NOMO-1 (cell line): ENCODE results near the gene TIE1.

Experiments used
- DNase-seq, 2 experiments: peaks; one replicate each; lab custom pipeline; 2025; ENCODE audit not compliant: unreplicated experiment in 2 of 2; lab: John Stamatoyannopoulos, UW

The TIE1 gene

DNA sequence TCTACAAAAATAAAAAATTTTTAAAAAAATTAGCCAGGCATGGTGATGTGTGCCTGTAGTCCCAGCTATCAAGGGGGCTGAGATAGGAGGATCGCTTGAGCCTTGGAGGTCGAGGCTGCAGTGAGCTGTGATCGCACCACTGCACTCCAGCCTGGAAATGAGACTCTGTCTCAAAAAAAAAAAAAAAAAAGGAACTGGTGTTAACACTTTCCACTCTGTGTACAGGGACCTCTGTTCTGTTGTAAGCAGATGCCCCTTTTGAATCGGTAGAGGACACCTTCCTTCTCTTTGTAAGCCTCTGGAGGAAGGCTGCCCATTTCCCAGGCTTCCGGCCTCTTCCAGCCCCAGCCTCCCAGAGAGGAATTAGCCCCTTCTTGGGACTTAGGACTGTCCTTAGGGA, 8.1 kb upstream of the TIE1 start:
- DNase-seq, result no peak

DNA sequence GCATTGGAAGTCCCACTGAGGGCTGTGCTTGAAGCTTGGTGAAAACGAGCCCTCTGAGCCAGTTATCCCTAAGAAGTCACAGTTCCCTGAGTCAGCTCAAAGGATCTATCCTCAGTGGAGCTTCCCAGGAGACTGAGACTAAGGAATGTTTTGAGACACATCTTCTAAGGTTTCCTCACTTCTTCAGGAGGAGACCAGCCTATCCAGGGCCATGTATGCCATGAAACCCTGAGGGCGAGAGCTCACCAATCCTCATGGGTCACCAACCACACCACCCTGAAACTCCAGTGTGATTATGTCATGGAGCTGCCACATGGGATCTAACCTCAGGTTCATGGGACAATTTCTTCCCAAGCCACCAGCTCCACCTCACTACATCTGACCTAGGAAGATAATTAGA, 7.6 kb upstream of the TIE1 start:
- DNase-seq, result no peak

DNA sequence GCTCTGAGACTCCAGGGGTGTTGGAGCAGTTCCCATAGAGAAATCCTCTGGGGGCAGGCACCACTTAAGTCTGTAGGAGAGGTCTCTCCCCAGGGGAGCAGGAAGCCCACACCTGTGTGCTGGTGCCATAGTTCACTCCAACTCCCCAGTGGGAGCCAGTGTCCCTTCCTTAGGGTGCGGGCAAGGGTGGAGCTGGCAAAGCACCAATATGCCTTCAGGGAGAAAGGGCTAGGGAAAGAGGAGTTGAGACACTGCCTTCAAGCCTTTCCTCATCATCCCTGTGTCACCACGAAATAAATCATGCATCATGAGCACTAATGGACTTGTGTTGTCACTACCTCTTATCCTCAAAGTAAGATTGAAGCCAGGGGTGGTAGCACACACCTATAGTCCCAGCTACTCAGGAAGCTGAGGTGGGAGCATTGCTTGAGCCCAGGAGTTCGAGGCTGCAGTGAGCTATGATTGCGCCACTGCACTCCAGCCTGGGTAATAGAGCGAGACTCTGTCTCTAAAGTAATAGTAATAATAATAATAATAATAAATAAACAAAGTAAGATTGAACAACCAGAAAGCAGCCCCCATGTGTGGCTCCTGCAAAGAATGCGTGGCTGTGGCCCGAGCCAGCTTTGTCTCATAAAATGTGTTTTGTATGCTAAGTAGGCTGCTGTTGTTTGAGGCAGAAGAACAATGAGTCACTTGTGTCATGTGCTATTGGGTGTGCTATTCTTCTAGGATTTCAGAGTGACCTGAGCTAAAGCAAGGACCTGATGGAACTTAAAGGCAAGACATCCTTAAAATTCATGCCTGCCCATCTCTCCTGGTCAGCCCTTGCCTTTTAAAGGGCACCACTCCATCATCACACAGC, 6.7 kb upstream of the TIE1 start:
- DNase-seq, result no peak

DNA sequence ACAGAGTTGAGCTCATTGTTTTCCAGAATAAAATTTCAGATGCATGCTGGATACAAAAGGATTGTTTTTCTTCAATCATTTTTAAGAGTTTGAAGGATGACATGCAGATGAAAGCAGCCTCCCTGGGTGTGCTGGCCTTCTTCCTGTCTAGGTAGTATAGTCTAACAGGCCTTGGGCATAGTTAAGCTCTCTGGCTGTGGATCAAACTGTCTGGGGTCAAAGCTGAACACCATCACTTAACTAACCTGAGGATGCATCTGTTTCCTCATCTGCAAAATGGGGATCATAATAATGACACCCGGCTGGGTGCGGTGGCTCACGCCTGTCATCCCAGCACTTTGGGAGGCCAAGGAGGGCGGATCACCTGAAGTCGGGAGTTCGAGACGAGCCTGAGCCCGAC, 6.0 kb upstream of the TIE1 start:
- no peak for DNase-seq

DNA sequence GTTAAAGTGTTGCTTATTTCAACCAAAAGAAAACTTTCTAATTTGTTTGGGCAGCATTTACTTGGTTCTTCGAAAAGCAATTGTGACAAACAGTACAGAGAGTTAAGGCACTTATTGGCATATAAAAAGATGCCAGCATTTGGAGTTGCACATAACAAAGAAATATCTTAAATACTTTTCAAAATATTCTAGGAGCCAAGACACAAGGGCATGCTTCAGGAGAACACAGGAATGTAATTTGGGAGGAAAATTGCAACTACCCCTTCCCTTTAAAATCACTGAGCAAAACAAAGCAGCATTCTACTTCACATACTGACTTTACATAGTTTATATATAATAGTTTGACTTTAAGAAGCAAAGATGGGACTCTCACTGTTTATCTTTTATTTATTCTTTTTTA, 4.6 kb upstream of the TIE1 start:
- no peak for DNase-seq

DNA sequence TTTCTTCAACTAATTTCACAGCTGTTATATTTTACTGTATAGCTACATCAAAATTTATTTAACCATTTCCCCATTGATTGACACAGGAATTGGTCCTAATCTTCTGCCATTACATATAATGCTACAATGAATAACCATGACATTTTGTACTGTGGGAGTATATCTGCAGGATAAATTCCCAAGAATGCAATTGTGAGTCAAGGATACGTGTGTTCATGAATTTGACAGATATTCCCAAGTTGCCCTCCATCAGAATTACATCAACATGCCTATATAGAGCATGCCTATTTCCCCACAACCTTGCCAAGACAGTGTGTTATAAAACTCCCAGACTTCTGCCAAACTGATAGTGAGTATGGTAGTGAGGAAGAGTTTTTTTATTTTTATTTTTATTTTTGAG, 2.7 kb upstream of the TIE1 start:
- no peak for DNase-seq

DNA sequence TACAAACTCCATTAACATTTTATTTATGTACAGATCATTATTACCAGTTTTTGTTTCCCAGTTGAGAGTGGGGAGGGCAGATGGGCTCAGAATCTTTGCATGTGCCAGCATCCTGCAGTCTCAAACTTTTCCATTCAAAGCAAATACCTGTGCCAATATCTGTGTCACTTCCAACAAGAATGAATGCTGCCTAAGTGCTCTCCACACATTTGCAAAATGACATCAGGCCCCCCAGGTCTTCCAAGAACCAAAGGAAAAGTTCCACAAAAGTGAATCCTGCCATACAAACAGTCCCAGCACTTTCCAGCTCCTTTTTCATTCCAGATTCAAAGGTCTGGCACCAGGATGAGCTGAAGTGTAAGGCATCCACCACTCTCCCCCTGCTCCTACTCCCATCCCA, 1.7 kb upstream of the TIE1 start:
- no peak for DNase-seq

DNA sequence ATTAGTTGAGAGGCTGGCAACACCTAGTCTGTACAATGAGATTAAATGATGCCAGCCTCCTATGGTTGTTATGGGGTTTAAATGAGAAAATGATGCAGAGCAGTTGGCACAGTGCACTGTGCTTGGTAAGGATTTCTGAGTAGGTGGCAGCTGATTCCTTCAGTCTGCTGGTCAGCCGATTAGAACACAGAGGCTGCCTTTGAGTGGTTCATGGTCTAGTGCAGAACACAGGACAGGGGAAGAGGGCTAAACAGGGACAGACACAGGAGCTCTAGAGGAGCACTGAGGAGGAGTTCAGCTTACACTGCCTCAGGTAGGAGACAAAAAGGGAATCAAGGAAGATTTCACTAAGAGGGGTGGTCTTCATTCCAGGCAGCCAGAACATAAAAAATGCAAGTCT, 1.4 kb downstream of the TIE1 start:
- DNase-seq, result no peak

DNA sequence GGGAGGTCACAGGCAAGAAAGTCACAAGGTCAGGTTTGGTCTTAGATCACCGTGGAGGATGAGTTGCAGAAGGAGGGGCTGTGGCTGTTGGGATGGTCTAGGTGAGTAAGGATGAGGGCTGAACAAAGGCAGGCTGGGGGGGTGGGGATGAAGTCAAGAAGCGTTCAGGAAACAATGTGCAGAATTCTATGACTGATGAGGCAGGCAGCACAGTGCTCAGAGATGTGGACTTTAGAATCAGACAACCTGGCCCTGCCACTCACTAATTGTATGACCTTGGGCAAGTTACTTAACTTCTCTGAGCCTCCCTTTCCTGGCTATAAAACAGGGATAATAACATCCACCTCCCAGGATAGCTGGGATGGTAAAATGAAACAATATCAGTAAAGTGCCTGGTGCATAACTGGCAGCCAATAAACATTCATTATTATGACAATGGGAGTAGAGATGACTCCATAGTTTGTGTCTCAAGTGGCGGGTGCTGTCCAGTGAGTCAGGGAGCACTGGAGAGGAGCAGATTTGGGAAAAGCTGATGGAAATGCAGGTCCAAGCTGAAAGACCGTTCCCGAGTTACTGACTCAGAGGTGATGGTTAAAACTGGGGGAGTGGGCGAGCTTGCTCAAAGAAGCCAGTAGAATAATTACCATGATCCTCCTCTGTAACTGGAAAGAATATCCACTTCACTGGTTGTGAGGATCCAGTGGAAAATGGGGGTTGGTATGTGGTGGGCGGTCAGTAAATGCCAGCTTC, 2.1 kb downstream of the TIE1 start:
- DNase-seq, result no peak

DNA sequence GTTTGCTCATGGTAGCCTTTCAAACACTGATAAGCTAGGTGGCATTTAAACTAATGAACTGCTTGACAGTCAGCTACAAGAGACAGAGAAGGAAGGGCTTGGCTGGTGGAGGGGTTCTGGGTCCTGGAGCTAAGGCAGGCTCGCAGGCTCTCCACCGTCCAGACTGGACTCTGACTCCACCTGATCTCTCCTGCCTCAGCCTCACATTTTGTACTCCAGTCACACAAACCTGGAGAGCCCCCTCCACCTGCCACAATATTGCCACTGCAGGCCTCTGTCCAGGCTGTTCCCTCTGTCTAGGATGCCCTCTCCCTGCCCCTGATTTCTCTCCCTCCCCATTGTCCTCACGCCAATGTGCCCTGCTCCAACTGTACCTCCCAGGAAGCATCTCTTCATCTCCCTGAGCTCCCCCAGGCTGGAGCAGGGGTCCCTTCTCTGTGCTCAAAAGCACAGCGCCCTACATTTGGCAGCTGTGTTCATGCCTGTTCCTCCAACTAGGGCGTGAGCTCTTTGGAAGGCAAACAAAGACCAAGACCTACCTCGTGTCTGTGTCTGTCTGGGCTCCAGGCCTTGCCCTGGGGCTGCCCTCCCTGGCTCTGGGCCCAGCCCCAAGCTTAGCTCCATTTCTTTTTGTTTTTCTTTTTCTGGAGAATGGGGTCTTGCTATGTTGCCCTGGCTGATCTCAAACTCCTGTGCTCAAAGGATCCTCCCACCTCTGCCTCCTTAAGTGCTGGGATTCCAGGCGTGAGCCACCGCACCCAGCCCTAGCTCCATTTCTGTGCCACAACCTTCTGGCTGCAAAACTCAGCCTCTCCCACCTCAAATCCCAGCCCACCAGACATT, 2.9 kb downstream of the TIE1 start:
- no peak for DNase-seq

DNA sequence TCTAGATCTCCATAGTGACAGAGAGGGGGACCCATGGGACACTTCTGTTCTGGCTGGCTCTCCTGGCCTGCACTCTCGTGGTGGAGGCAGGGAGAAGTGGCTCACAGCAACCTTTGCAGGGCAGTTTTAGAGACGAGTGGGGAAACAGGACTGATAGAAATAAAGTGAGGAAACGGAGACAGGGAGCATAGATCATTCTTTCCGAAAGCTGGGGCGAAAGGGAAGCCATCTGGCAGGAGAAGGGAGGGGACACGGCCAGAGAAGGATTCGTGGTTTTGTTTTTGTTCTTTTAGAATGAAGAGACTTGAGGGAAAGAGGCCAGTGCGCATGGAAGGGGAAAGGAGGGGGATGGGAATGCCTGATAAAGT, 3.5 kb downstream of the TIE1 start:
- no peak for DNase-seq

DNA sequence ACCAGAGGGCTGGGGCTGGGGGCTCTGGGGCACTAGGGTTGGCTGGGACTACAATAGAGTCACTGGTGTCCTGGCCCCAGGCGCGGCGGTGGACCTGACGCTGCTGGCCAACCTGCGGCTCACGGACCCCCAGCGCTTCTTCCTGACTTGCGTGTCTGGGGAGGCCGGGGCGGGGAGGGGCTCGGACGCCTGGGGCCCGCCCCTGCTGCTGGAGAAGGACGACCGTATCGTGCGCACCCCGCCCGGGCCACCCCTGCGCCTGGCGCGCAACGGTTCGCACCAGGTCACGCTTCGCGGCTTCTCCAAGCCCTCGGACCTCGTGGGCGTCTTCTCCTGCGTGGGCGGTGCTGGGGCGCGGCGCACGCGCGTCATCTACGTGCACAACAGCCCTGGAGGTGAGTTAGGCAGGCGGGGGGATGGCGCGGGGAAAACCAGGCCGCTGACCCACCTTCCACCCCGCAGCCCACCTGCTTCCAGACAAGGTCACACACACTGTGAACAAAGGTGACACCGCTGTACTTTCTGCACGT, 4.1 kb downstream of the TIE1 start:
- DNase-seq, result no peak

DNA sequence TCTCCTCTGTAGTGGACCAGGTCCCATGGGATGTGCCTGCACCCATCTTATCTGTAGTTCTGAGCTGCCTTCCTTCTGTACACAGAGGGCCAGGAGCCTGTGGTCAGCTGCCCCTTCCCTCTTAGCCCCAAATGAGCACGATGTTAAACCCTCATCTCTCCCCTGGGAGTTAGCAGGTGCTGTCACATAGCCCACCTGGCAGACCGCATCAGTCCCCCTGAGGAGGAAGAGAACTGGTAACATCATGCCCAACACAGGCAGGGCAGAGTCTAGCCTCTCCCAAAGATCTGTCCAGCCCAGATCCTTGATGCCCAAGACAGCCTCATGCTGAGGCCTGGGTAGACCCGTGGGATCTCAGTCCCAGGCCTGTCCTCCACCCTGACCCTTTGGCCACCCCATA, 4.7 kb downstream of the TIE1 start:
- DNase-seq, result no peak

DNA sequence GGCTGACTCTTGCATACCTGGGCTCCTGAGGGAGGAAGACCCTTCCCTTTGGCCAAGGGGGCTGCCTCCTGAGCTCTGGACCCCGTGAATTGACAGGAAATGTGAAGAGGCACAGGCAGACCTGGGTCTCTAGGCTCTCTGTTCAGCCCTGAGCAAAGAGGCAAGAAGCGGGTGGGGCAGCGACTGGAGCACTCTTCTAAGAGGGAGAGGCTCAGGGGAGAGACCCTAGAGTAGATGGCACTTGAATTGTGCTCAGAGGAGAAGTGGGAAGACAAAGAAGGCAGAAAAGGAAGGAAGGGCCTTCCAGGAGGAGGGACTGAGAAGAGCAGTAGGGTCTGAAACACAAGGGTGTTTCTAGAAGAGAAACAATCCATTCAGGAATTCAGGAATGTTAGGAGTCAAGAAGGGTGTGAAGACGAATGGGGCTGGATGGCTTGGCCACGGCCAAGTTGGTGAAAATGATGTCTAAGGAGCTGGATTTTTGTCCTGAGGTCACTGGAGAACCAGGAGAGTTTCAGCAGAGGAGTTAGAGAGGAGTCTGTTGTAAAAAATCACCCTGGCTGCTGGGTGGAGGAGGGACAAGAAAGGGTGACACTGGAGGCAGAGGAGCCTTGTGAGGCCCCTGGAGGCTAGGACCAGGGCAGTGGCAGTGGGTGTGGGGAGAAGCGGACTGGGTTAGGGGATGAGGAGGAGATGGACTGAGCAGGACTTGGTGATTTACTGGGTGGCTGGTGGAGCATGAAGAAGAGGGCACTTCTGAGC, 5.3 kb downstream of the TIE1 start:
- DNase-seq, result no peak

DNA sequence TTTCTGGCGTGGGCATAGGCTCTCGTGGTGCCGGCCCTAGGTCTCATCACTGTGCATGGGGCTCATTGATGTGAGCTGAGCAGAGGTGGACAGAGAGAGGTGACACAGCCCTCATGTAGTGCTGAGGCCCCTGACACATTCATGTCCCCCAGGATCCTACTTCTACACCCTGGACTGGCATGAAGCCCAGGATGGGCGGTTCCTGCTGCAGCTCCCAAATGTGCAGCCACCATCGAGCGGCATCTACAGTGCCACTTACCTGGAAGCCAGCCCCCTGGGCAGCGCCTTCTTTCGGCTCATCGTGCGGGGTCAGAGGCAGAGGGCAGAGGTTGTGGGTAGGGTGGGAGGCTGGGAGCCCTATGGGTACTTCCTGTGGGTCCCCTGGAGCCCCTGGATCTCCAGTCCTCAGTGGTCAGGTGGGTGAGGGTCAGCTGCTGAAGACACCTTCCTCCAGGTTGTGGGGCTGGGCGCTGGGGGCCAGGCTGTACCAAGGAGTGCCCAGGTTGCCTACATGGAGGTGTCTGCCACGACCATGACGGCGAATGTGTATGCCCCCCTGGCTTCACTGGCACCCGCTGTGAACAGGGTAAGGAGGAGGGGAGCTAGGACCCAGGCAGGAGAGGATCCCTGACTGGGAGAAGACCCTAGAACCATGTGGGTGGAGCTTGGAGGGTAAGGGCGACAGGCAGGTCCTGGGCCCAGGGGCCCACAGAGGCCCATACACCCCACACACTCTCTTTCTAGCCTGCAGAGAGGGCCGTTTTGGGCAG, 6.1 kb downstream of the TIE1 start:
- no peak for DNase-seq

DNA sequence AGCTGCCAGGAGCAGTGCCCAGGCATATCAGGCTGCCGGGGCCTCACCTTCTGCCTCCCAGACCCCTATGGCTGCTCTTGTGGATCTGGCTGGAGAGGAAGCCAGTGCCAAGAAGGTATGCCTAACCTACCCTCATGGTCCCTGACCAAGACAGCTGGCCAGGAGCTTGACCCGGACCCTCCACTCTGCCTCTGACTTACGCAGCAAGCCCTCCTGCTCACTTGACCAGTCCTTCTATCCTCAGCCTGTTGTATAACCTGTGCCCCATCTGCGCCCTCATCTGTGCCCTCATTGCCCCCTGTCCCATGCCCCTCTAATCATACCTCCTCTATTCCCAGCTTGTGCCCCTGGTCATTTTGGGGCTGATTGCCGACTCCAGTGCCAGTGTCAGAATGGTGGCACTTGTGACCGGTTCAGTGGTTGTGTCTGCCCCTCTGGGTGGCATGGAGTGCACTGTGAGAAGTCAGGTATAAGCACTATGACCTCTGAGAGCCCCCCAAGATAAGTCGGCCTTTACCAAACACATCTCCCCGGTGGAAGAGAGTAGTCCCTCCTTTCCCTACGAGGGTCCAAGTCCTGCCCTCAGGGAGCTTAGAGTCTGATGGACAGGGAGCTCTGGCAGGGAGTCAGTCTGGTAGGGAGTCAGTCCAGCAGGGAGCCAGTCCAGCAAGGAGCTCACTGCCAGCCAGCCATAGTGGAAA, 6.8 kb downstream of the TIE1 start:
- DNase-seq, result no peak

DNA sequence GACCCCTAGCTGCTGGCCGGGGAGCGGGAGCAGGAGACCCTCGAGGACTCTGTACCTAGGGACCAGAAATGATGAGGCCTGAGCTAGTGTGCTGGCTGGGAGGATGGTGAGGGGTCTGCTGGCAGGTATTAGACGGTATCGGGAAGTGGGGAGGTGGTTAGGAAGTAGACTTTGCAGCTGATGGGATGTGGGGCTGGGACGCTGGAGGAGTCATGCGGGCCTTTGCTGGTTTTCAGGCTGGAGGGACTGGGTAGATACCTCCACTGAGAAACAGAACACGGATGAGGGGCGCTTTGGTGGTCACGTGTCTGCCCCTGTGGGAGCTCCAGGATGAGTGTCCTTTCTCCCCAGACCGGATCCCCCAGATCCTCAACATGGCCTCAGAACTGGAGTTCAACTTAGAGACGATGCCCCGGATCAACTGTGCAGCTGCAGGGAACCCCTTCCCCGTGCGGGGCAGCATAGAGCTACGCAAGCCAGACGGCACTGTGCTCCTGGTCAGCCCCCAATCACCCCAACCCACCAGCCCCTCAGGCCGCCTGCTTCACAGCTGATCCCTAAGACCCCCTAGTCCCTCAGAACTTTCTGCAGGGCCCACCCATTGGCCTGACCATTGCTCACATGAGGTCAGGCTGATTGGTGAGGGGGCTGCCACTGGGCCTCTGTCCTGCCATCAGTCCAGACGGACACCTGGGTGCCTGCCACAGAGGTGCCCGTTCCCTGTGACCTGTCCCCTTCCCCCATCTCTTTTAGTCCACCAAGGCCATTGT, 8.0 kb downstream of the TIE1 start:
- no peak for DNase-seq

DNA sequence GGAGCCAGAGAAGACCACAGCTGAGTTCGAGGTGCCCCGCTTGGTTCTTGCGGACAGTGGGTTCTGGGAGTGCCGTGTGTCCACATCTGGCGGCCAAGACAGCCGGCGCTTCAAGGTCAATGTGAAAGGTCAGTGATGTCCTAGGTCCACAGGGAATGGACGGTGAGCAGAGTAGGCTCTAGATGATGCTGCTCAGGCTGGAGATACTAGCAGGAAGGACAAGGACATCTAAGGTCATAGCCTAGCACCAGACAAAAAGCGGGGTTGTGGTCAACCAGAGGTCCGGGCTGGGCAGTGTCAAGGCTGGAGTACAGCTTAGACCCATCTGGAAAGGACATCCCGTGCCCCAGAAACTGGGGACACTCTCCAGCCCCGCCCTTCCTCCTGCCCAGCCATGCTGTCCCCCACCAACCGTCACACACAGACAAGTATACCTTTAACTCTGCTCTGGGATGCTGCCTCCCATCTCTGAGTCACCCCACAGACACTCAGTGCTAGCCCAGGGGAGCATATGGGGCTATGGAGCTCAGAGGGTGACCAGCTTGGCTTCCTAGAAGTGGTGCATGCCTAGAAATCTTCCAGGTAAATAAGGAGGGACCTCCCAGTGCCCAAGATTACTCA, 8.7 kb downstream of the TIE1 start:
- DNase-seq, result no peak
